ENCODE results near the gene DYNC1LI2. TPM values are rescaled to one million over a fixed set of nuclear protein-coding genes. Genes with fewer than 3 reads are reported as not detected.
A peak's percentile ranks its signal among the peaks of the same experiment; 100 is the strongest.

DYNC1LI2 gene
- total and polyA plus RNA-seq, 9 of the 15 experiments (the other 6 are each of a cell fraction or from before 2014, with no cell fraction given) = 5.1 to 48.9 (median 38.2) TPM

- Histone ChIP-seq H3K27me3 (ENCODE audit: control insufficient read depth in 2 of 2, insufficient read depth in 2 of 2, low read length in 2 of 2) (no peaks in the 10 kb centered on the region), H2AFZ (ENCODE audit: low read depth, low read length) (peak within 1 kb of the TSS; percentile 100), H4K20me1 (replicated peaks; ENCODE audit: control insufficient read depth, insufficient read depth, low read length) (peaks cover 6% of the 10 kb centered on the region; the same call in 1 of the 2 replicates), H3K4me2 (ENCODE audit: insufficient read depth, low read length) (peak within 1 kb of the TSS; percentile 94), H3K4me1 (replicated peaks in 1 of 2; ENCODE audit: control insufficient read depth in 2 of 2, insufficient read depth in 2 of 2, low read length in 2 of 2) (peaks cover 19 to 25% of the 10 kb centered on the region in 2 experiments), H3K9me3 (replicated peaks; ENCODE audit: control insufficient read depth, insufficient read depth, low read depth, low read length) (no peaks in the 10 kb centered on the region), H3K27ac (ENCODE audit: extremely low read depth, low read depth, low read length) (peak within 1 kb of the TSS; percentile 87), H3K9me1 (ENCODE audit: control insufficient read depth, insufficient read depth, low read length) (no peaks in the 10 kb centered on the region), H3K36me3 (ENCODE audit: control insufficient read depth, insufficient read depth, low read length) (peaks cover 5% of the 10 kb centered on the region; the same call in 1 of the 3 replicates), H3K9ac (ENCODE audit: insufficient read depth in 1 of 2, low read depth in 2 of 2, low read length in 2 of 2) (peak within 1 kb of the TSS; percentile 92 to 100), H3K4me3 (peak within 1 kb of the TSS; percentile 83), H3K79me2 (ENCODE audit: control insufficient read depth, insufficient read depth, low read length) (peaks cover 29% of the 10 kb centered on the region)
- WGBS (ENCODE audit: insufficient coverage, low coverage, missing lambda C conversion rate) = 2% methylated on average over 38 of the region's 84 CpGs
- intact Hi-C loops (cut with micrococcal nuclease) (loop anchor here (1.0 to 5.0 kb wide), 2 partner anchors 37 to 80 kb away; no protein-coding TSS in a partner anchor), in situ Hi-C loops (cut with MboI) (no loop called here)
- ATAC-seq (peak; percentile 94), DNase-seq (ENCODE audit: extremely low read depth in 1 of 4, low spot score in 3 of 4) (peak; percentile 90 to 97 (median 96)), FAIRE-seq (peak; percentile 79)
- TSS peak; percentile 89 for BruUV-seq (replicated peaks)
- CTCF ChIA-PET (ENCODE audit: low intra/inter-chr PET ratio) = interaction anchor here (0.6 kb wide), 1 partner anchor 35 kb away, joined by 3 read pairs; no protein-coding TSS in a partner anchor
- POLR2A ChIA-PET = interaction anchor here (0.6 to 1.4 kb wide), 9 partner anchors 9 to 981 kb away, joined by 3 to 5 read pairs (median 4); no protein-coding TSS in a partner anchor
- TF ChIP-seq HINFP (tag; conservative IDR thresholded peaks at IDR 0.05; ENCODE audit: low read depth) (no peak), HSF4 (CRISPR knock-in tag; IDR thresholded peaks at IDR 0.05; ENCODE audit: borderline replicate concordance) (no peak), ZKSCAN8 (CRISPR knock-in tag; IDR thresholded peaks at IDR 0.05) (no peak), ZFP30 (CRISPR knock-in tag; IDR thresholded peaks at IDR 0.05; ENCODE audit: borderline replicate concordance) (no peak), MTA3 (IDR thresholded peaks at IDR 0.05; ENCODE audit: borderline replicate concordance) (0 out of 2 replicates have a peak, but pooled peaks have one; percentile 42), EP400 (IDR thresholded peaks at IDR 0.05) (peak; percentile 62), PHF8 (IDR thresholded peaks at IDR 0.05; ENCODE audit: borderline replicate concordance, low read length) (peak; percentile 69; the same call in 1 of the 2 replicates), SP1 (CRISPR knock-in tag; IDR thresholded peaks at IDR 0.05) (peak; percentile 58; the same call in 1 of the 2 replicates), SAFB2 (IDR thresholded peaks at IDR 0.05; ENCODE audit: borderline replicate concordance, low read depth, low read length, severe bottlenecking) (no peak), RBM17 (IDR thresholded peaks at IDR 0.05; ENCODE audit: borderline replicate concordance, low read depth, low read length) (no peak), GTF2B (IDR thresholded peaks at IDR 0.05; ENCODE audit: extremely low read depth, insufficient read length) (no peak), CTBP1 (IDR thresholded peaks at IDR 0.05; ENCODE audit: borderline replicate concordance) (peak; percentile 19; the same call in 1 of the 2 replicates), EZH2 (IDR thresholded peaks at IDR 0.05; ENCODE audit: borderline replicate concordance, low read depth, low read length) (no peak), ZNF696 (CRISPR knock-in tag; conservative IDR thresholded peaks at IDR 0.05) (no peak), IRF1 (CRISPR knock-in tag; IDR thresholded peaks at IDR 0.05; ENCODE audit: borderline replicate concordance) (no peak), NEUROD1 (IDR thresholded peaks at IDR 0.05; ENCODE audit: borderline replicate concordance, low read depth, low read length, partially characterized antibody) (peak; percentile 34)
These were observed 54.5 kb downstream of the DYNC1LI2 start, which contains the start of gene CMTM4 for GRCh38 chr16:66696669-66697630. Gene CMTM4 (minus strand): TSS chr16:66696743. CDS start chr16:66696525, 218 bp downstream.

All from K562 (cell line).